Measurements from ENCODE around the gene NT5C1B.

Gene NT5C1B

DNA sequence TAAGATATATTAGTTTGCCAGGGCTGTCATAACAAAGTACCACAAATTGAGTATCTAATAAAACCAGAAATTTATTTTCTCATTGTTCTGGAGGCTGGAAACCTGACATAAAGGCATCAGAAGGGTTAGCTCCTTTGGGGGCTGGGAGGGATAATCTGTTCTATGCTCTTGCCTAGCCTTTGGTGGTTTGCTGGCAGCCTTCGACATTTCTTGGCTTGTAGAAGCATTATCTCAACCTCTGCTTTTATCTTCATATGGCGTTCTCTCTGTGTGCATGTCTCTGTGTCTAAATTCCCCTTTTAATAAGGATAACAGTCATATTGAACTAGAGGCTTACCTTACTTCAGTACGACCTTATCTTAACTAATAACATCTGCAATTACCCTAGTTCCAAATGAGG is 22.8 kb upstream of the NT5C1B start:
- ChIA-PET CTCF (no interaction called here), POLR2A (no interaction called here)
- TF ChIP-seq, protein P1, sequence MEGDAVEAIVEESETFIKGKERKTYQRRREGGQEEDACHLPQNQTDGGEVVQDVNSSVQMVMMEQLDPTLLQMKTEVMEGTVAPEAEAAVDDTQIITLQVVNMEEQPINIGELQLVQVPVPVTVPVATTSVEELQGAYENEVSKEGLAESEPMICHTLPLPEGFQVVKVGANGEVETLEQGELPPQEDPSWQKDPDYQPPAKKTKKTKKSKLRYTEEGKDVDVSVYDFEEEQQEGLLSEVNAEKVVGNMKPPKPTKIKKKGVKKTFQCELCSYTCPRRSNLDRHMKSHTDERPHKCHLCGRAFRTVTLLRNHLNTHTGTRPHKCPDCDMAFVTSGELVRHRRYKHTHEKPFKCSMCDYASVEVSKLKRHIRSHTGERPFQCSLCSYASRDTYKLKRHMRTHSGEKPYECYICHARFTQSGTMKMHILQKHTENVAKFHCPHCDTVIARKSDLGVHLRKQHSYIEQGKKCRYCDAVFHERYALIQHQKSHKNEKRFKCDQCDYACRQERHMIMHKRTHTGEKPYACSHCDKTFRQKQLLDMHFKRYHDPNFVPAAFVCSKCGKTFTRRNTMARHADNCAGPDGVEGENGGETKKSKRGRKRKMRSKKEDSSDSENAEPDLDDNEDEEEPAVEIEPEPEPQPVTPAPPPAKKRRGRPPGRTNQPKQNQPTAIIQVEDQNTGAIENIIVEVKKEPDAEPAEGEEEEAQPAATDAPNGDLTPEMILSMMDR (IDR thresholded peaks at IDR 0.05; ENCODE audit: control extremely low read depth, extremely low read depth, low read depth, missing control alignments) = no peak
- DNase-seq (ENCODE audit: extremely low spot score) = no peak

DNA sequence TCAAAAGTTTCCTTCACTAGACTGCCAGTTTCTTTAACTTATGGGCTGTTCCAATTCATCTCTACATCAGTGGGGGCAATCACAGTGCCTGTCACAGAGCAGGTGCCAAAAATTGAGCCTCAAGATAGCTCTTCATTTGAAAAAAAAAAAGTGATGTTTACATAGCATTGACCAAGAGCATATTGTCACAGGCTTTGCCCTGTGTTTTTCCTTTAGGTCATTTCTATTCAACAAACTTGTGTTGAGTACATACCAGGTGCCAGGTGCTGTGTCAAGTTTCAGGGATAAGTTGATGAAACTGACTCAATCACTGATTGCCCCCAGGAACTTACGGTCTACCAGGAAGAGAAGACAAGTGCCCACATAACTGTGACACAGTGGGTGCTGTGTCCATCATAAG is 22.2 kb upstream of the NT5C1B start:
- ChIA-PET POLR2A (no interaction called here), CTCF (no interaction called here)
- TF ChIP-seq, protein P1 (IDR thresholded peaks at IDR 0.05; ENCODE audit: control extremely low read depth, extremely low read depth, low read depth, missing control alignments) = no peak
- DNase-seq (ENCODE audit: extremely low spot score) = no peak

DNA sequence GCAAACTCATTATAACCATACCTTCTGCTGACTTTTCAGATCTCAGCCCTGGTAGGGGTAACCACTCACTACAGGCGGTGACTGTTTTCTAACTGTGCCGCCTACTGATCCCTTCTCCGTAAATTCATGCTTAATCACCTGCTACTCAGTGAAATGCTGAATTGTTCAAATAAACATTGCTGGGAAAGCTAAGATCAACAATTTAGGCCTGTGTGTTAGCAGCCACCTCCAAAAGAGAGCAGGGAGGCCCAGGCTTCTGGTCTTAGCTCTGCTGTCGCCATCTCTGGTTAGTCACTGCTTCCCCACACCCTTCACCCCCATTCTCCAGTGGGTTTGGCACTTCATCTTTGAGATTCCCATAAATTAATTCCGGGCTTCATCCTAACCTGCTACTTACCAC is 21.8 kb upstream of the NT5C1B start:
- POLR2A ChIA-PET = no interaction called here
- CTCF ChIA-PET = no interaction called here
- no peak for DNase-seq (ENCODE audit: extremely low spot score)
- TF ChIP-seq, protein P1 (IDR thresholded peaks at IDR 0.05; ENCODE audit: control extremely low read depth, extremely low read depth, low read depth, missing control alignments) = no peak

DNA sequence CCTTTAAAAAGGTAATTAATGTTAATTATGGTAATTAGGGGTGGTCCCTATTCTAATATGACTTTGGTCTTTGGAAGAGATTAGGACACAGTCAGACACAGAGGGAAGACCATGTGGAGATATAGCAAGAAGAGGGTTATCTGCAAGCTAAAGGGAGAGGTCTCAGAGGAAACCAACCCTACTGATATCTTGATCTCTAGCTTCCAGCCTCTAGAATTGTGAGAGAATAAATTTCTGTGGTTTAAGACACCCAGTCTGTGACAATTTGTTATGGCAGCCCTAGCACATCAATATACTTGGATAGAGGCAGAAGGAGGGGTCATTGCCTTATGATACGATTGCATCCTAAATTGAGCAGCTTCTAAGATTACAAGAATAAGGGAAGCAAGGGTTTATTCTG is 21.3 kb upstream of the NT5C1B start:
- POLR2A ChIA-PET = no interaction called here
- TF ChIP-seq, protein P1 (IDR thresholded peaks at IDR 0.05; ENCODE audit: control extremely low read depth, extremely low read depth, low read depth, missing control alignments) = no peak
- CTCF ChIA-PET = no interaction called here
- DNase-seq (ENCODE audit: extremely low spot score) = no peak

DNA sequence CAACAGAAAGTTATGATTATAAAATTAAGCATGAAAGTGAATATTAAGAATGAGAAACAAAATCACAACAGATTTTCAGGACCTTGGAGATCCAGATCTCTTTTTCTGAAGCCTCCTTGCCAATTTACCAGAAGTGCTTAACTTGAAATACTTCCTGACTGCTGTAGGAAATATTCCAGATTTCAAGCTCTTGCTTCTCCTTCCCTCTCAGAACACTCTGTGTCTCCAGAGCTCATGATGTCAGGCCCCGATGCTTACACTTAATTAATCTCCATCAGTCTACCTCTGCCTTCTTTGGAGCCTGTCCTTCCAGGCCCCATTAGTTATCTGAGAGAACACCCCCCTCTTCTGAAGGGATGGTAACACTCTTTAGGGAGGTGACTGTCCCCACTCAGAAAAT is 20.7 kb upstream of the NT5C1B start:
- ChIA-PET POLR2A (no interaction called here), CTCF (interaction anchor here (1.2 kb wide), 1 partner anchor 8 kb away, joined by 3 read pairs; no protein-coding TSS in a partner anchor)
- TF ChIP-seq, protein P1 (IDR thresholded peaks at IDR 0.05; ENCODE audit: control extremely low read depth, extremely low read depth, low read depth, missing control alignments) = no peak
- DNase-seq (ENCODE audit: extremely low spot score) = no peak

DNA sequence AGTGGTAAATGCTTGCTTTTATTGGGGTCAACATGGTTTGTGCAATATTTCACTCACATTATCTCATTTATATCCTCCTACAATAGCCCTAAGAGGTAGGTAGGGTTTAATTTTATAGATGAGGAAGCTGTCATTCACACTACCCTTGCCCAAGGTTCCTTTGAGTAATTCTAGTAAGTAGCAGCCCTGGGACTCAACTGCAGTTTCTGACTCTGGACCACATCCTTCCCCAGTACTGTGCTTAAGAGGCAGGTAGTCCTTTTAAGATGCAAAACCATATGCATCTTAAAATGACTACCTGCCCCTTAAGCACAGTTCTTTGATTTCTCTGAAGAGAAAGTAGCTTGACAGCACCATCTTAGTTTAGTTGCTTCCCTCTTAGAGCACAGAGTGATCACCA is 15.7 kb upstream of the NT5C1B start:
- CTCF ChIA-PET = interaction anchor here (1.2 to 1.5 kb wide), 3 partner anchors 15 to 32 kb away, joined by 3 to 4 read pairs (median 3); partner anchors contain the start of gene NT5C1B
- no peak for DNase-seq (ENCODE audit: extremely low spot score)
- TF ChIP-seq, protein P1 (IDR thresholded peaks at IDR 0.05; ENCODE audit: control extremely low read depth, extremely low read depth, low read depth, missing control alignments) = no peak
- POLR2A ChIA-PET = no interaction called here

DNA sequence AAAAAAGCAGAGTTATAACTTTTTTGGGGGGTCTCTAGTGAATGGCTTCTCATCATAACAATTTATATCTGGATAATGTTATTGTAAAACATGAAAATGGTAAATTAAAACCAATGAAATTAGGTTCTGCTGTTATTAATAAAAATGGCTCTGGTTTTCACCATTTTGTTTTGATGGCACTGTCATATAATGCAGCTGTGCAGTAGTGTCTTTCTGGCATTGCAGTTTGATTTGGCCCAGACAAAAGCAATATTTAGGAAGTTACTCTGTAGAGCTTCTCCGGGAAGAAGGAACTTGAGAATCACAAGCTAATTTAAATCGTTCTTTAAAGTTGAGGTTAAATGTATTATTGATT is 15.1 kb upstream of the NT5C1B start:
- ChIA-PET CTCF (interaction anchor here (1.2 to 1.5 kb wide), 2 partner anchors 24 to 33 kb away, joined by 3 to 4 read pairs; no protein-coding TSS in a partner anchor), POLR2A (no interaction called here)
- no peak for DNase-seq (ENCODE audit: extremely low spot score)
- TF ChIP-seq, protein P1 (IDR thresholded peaks at IDR 0.05; ENCODE audit: control extremely low read depth, extremely low read depth, low read depth, missing control alignments) = no peak

Data from GM10248 (cell line).